ENCODE data around the gene OR4P4.

Gene OR4P4

DNA sequence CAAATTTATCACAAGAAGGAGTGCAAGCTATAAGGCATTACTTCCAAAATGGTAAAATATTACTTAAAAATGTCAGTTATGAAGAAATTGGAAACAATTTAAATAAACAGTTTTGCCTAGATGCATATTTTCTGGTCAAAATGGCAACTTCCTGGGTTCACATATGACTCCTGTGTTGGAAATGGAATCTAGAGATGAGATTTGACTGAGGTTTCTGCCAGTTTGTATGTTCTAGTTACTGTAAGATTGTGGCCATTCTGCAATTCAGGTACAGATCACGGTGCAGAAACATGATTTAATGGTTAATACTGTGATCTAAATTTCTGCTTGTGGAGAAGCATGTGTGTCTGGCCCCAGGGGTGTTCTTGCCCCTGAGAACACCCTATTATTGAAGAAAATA lies 23.7 kb downstream of the OR4P4 start:
- no peak overlapping the region for H3K4me3 ChIP-seq (ENCODE audit: low read length)
- TF ChIP-seq, protein P1, sequence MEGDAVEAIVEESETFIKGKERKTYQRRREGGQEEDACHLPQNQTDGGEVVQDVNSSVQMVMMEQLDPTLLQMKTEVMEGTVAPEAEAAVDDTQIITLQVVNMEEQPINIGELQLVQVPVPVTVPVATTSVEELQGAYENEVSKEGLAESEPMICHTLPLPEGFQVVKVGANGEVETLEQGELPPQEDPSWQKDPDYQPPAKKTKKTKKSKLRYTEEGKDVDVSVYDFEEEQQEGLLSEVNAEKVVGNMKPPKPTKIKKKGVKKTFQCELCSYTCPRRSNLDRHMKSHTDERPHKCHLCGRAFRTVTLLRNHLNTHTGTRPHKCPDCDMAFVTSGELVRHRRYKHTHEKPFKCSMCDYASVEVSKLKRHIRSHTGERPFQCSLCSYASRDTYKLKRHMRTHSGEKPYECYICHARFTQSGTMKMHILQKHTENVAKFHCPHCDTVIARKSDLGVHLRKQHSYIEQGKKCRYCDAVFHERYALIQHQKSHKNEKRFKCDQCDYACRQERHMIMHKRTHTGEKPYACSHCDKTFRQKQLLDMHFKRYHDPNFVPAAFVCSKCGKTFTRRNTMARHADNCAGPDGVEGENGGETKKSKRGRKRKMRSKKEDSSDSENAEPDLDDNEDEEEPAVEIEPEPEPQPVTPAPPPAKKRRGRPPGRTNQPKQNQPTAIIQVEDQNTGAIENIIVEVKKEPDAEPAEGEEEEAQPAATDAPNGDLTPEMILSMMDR (conservative IDR thresholded peaks at IDR 0.05; ENCODE audit: low read depth, low read length) = no peak
- DNase-seq (ENCODE audit: low read depth) = no peak

GRCh38 chr11:55661901-55662300 lies 27.0 kb downstream of the OR4P4 start, which contains the start of gene OR4C6:
Gene OR4C6 (plus strand): TSS chr11:55662201. CDS start chr11:55665167, 2,966 bp downstream.
- TF ChIP-seq, protein P1 (conservative IDR thresholded peaks at IDR 0.05; ENCODE audit: low read depth, low read length) = no peak
- H3K4me3 ChIP-seq (ENCODE audit: low read length) = no peak within 1 kb of the TSS
- DNase-seq (ENCODE audit: low read depth) = no peak

GRCh38 chr11:55669376-55669775 lies 34.5 kb downstream of the OR4P4 start:
- TF ChIP-seq, protein P1 (conservative IDR thresholded peaks at IDR 0.05; ENCODE audit: low read depth, low read length) = no peak
- no peak overlapping the region for H3K4me3 ChIP-seq (ENCODE audit: low read length)
- no peak for DNase-seq (ENCODE audit: low read depth)

DNA sequence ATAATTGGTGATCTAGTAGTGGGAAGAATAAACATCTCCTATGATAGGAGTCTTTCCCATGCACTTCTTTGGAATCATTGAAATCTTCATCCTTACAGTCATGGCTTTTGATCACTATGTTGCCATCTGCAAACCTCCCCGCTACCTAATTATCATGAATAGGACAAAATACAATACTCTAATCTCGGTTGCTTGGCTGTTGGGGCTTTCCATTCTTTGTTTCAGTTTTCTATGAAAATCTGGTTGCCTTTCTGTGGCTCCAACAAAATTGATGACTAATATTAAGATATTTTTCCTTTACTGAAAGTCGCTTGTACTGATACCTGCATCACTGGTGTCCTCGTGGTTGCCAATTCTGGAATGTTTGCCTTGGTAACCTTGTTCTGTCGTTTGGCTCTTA lies 38.9 kb downstream of the OR4P4 start:
- H3K4me3 ChIP-seq (ENCODE audit: low read length) = no peak overlapping the region
- no peak for DNase-seq (ENCODE audit: low read depth)
- TF ChIP-seq, protein P1 (conservative IDR thresholded peaks at IDR 0.05; ENCODE audit: low read depth, low read length) = no peak
